Left ventricle myocardium superior (tissue), 1 donor: ENCODE data around the gene RAD51AP1. TPM values are rescaled to one million over a fixed set of nuclear protein-coding genes. Genes with fewer than 3 reads are reported as not detected.

Source experiments
- ATAC-seq: fragments of 200-7000 bp; cut with Tn5 transposase; one replicate; pipeline ENCODE4 v1.9.1; 2020; ENCODE audit warnings: mild to moderate bottlenecking, moderate library complexity
- DNase-seq: peaks from one replicate; pipeline ENCODE4 v3.0.0-alpha.2; 2020
- intact Hi-C: fragments of 100-400 bp; cut with micrococcal nuclease; formaldehyde crosslinking; loops from one replicate; pipeline ENCODE4 v1.11.0; 2022
- total RNA-seq: library from RNA; stranded (reverse); fragmentation: NEBNext Ultra II Directional; extraction: Animal tissue kit (Norgen Biotek cat#: 25700); gene quantifications from one replicate; pipeline ENCODE4 v1.2.1, GENCODE V29; 2021
- donor health status: DM: no; HTN: yes; CAD: no; lungs with severe emphysema.

Gene RAD51AP1
- total RNA-seq, 1 donor from 2014 or later = 1.2 TPM

DNA sequence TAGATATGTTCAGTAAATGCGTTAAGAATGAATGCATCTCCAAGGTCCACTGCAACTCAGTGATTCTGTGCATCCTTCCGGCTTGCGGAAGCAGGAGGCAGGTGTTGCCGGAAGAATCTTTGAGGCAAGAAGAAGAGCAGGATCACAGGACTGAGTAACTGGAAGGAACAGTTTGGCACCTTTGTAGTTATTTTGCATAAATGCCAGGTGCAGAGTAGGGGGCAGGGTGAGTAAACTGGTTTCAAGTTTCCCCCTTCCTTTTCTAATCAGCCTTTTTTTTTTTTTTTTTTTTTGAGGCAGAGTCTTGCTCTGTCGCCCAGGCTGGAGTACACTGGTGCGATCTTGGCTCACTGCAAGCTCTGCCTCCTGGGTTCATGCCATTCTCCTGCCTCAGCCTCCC, 45.6 kb downstream of the RAD51AP1 start:
- no peak for DNase-seq
- ATAC-seq = no peak
- intact Hi-C loops = no loop called here

DNA sequence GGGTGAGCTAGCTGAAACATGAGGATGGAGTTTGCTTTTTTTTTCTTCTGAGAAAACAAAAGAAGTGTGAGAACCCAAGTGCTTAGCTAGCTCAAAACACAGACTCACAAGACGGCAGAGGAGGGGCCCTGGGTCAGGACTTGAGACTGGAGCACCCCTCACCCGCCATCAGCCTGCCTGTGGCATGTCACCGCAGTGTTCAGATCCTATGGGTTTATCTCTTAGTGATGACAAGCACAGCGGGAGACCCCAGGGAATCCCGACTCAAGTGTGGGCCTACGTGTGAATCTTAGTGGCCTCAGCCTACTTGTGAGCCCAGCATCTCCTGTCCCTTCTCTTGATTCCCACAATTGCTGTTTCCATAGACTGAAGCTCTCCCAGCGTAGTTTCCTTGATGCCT, 46.2 kb downstream of the RAD51AP1 start:
- ATAC-seq (no peak), DNase-seq (no peak)
- intact Hi-C loops = no loop called here

DNA sequence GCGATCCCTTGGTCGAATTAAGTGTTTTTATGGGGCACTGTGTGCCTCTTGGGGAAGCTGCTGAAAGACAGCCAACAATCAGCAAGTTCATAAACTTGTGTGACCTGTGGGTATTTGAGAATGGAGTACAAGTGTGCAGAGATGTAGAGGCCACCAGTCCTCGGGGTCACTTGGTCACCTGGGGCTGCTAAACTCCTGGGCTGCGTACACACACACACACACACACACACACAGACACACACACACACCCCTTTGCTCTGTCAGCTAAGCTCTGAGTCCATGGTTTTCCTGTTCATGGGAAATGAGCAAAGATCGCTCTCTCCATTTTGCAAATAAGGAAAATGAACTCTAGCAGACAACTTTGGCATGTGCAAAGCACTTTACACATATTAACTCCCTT, 47.8 kb downstream of the RAD51AP1 start:
- no peak for ATAC-seq
- intact Hi-C loops = no loop called here
- DNase-seq = no peak

DNA sequence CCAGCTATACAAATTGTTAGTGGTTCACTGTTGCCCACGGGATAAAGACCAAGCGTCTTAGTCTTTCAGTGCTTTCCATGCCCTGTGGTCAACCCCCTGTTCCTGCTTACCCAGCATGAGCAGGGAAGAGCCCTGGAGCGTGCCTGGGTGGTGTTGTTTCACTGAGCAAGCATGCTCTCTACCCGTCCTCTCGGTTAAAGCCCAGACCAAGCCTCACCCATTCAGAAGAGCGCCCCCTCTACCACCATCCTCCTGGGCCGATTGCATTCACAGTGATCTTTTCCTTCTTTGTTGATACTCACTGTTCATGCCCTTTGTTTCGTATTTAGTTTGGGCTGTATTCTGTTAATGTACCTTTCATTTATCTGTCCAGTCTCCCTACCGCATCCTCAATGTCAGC, 48.4 kb downstream of the RAD51AP1 start:
- ATAC-seq = no peak
- DNase-seq = no peak
- intact Hi-C loops = no loop called here

DNA sequence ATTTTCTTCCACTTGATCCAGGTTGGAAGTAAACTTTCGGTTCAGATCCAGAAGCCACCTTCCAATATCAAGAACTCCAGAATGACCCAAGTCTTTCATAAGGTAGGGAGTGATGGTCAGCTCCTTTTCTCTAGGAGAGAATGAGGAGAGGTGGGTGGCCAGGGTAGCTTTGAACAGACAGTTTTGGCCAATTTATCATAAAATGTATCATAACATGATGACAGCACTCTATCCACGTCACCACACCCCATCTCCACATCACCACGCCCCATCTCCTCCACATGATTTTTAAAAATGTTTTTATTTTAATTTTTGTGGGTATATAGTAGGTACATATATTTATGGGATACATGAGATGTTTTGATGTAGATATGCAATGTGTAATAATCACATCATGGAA, 50.2 kb downstream of the RAD51AP1 start:
- DNase-seq (no peak), ATAC-seq (no peak)
- intact Hi-C loops = no loop called here

DNA sequence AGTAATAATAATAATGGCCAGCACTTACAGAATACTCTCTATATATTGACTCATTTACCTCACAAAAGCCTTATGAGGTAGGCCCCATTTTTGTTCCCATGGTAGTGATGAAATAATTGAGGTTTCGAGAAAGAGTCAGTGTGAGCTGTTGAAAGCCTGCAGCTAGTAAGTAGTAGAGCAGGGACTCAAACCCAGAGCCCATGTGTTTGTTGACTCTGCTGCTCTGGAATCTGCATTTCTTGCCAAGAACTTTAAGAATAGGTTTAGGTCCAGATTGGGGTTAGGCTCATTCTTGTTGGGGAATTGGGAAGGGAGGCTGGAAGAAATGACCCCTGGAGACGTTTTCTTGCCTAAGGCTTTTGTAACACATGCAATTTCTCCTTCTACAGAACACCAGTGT, 51.3 kb downstream of the RAD51AP1 start:
- DNase-seq (no peak), ATAC-seq (no peak)
- intact Hi-C loops = no loop called here

DNA sequence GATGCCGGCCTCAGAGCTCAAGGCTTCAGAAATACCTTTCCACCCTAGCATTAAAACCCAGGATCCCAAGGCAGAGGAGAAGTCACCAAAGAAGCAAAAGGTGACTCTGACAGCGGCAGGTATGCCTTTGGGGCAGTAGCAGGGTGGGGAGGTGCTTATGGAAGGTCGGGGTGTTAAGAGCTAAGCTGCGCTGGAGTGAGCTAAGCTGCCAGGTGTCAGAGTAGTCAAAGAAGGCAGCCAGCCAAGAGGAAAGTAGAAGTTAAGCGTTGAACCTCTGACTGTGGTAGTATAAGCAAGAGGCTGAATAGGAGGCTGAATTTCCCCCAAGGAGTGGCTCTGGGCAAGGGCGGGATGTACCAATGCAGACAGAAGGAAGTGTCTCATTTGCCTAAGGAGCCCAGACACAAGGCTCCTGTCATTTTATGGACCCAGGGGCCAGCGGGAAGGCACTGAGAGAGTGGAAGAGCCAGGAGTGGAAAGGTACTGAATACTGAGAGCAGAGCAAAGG, 52.5 kb downstream of the RAD51AP1 start:
- DNase-seq = no peak
- intact Hi-C loops = no loop called here
- no peak for ATAC-seq

DNA sequence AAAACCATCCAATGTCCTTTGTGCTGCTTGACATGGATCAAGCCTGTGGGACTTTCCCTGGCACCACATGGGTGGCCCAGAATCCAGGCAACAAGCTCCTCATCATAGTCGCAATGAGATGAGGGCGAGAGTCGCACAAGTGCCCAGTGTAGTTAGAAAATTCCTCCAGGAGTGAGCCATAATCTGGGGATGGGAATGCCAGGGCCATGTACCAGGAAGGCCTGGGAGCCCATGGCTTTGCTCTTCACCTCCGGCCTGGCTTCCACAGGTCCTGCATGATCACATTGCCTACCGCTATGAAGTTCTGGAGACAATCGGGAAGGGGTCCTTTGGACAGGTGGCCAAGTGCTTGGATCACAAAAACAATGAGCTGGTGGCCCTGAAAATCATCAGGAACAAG, 57.2 kb downstream of the RAD51AP1 start:
- no peak for ATAC-seq
- DNase-seq = no peak
- intact Hi-C loops = no loop called here

DNA sequence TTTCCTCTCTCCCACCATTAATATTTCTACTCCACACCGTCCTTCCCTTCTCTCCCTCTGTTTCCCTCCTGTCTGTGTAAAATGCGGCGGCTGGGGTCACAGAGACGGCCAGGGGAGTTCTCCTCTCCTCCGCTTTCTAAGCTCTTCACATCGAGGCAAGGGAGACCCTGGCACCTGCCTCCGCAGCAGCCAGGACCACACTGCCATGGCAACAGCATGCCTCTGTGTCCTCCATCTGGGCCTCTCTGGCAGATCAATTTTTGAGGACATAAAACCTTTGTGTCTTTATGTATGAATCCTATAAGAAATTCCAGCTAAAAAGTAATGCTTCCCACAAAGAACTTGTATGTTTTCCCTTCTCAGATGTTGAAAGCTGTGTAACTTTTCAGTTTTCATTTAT, 64.7 kb downstream of the RAD51AP1 start:
- no peak for DNase-seq
- intact Hi-C loops = no loop called here
- ATAC-seq = no peak

DNA sequence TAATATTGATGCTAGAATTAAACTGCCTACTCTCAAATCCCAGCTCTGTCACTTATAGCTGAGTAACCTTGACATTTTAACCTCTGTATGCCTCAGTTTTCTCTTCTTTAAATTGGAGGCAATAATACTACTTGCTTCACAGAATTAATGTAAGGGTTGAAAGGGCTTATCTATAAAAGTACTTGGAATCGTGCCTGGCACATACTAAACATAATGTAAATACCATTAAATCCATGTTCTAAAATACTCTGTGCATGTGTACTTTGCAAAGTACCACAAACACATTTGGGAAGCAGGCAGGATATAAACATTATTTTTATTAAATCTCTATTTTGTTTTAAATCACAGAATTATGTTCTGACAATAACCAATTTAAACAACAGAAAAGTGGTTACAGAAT, 65.3 kb downstream of the RAD51AP1 start:
- no peak for ATAC-seq
- intact Hi-C loops = no loop called here
- no peak for DNase-seq

DNA sequence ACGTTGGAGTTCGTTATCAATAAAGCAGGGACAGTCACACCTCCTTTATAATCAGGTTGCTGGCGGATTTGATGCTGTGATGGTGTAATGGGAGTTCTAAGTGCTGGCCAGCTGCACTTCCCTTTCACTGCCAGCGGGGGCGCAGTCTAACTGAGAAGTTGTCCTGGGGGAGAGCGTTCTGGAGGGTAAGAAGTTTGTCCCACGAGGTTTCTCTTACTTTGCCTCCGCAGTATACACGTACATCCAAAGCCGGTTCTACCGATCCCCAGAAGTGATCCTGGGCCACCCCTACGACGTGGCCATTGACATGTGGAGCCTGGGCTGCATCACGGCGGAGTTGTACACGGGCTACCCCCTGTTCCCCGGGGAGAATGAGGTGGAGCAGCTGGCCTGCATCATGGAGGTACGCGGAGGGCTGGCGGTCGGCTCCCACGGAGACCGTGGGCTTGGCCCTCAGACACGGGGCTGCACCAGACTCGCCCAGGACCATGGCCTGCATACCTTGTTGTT, 66.0 kb downstream of the RAD51AP1 start:
- ATAC-seq = peak; percentile 97
- DNase-seq = peak; percentile 72
- intact Hi-C loops = no loop called here

DNA sequence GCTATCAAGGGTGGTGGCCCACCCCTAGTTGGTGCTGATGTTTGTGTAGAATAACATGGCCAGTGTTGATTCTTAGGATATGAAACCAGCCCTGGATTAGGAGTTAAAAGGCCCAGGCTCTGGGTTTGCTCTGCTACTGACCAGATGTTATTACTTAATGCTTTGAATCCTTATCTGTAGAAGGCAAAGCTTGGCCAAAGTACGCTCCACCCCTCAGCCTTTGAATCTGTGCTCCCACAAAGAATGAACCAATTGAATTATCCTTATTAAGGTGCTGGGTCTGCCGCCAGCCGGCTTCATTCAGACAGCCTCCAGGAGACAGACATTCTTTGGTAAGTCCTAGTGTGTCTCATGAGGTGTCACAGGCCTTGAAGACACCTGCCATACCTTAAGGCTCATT, 68.4 kb downstream of the RAD51AP1 start:
- DNase-seq = no peak
- no peak for ATAC-seq
- intact Hi-C loops = no loop called here

DNA sequence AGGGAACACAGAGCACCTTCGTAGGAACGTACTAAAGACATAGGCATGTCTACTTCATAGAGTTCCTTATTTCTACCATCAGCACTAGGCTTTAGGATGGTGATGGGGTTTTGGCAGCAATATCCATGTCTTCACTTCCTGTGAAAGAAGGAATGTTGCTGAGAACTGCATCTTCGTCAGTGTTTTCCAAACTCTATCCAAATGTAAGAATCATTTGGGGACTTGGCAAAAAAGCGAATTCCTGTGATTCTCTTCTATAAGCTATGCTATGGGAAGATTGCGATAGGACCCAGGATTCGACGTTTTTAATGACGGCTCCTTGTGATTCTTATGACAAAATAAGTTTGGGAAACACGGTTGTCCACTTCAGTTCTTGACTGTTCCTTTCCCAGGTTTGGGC, 70.4 kb downstream of the RAD51AP1 start:
- intact Hi-C loops = no loop called here
- DNase-seq (no peak), ATAC-seq (no peak)

Other genes with a start within 250 kb of the RAD51AP1 start
- gene TIGAR, start 217.7 kb upstream of the RAD51AP1 start, total RNA-seq = 14.4 TPM
- not detected for gene FGF23, start 159.2 kb upstream of the RAD51AP1 start, total RNA-seq
- not detected for gene FGF6, start 93.1 kb upstream of the RAD51AP1 start, total RNA-seq
- 26.6 TPM for gene DYRK4, start 23.3 kb downstream of the RAD51AP1 start, total RNA-seq
- 2.4 TPM for gene AKAP3, start 110.2 kb downstream of the RAD51AP1 start, total RNA-seq
- 348 TPM for gene NDUFA9, start 110.2 kb downstream of the RAD51AP1 start, total RNA-seq
- 1.7 TPM for gene GALNT8, start 181.5 kb downstream of the RAD51AP1 start, total RNA-seq